ENCODE data around the gene GLRB. TPM values are rescaled to one million over a fixed set of nuclear protein-coding genes. Genes with fewer than 3 reads are reported as not detected.
A peak's percentile ranks its signal among the peaks of the same experiment; 100 is the strongest.

Gene GLRB
- total RNA-seq, 1 donor from 2014 or later: 2.9 TPM

DNA sequence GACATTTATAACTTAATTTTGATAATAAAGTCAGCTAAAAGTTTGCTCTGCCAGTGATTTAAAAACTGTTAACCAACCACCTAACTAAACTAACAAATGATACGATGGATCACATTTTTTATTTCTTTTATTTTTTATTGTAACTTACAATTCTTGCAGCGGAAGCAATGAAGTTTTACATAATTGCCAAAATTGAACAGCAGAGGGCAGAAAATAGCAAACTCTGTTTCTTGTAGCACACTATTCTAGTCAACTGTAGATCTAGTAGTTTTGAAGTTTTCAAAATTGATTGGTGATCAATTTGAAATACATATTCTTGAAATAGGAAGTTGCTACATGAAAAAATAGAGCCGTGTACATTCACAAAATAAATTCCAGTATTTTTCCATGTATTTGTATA, 141.8 kb downstream of the GLRB start:
- no peaks in the 10 kb centered on the region for H3K9me3 ChIP-seq
- H3K27me3 ChIP-seq: peaks cover 10% of the 10 kb centered on the region
- no peak for TF ChIP-seq POLR2AphosphoS5 (IDR thresholded peaks at IDR 0.05; ENCODE audit: insufficient read depth in 1 of 2, low read depth in 1 of 2)
- TF ChIP-seq, protein P1, sequence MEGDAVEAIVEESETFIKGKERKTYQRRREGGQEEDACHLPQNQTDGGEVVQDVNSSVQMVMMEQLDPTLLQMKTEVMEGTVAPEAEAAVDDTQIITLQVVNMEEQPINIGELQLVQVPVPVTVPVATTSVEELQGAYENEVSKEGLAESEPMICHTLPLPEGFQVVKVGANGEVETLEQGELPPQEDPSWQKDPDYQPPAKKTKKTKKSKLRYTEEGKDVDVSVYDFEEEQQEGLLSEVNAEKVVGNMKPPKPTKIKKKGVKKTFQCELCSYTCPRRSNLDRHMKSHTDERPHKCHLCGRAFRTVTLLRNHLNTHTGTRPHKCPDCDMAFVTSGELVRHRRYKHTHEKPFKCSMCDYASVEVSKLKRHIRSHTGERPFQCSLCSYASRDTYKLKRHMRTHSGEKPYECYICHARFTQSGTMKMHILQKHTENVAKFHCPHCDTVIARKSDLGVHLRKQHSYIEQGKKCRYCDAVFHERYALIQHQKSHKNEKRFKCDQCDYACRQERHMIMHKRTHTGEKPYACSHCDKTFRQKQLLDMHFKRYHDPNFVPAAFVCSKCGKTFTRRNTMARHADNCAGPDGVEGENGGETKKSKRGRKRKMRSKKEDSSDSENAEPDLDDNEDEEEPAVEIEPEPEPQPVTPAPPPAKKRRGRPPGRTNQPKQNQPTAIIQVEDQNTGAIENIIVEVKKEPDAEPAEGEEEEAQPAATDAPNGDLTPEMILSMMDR (IDR thresholded peaks at IDR 0.05): no peak
- TF ChIP-seq POLR2A (IDR thresholded peaks at IDR 0.05): no peak
- H3K4me1 ChIP-seq: peaks cover 11% of the 10 kb centered on the region
- H3K36me3 ChIP-seq: no peaks in the 10 kb centered on the region
- intact Hi-C loops (cut with DNase I): loop anchor here (10.0 kb wide), 1 partner anchor 767 kb away; no protein-coding TSS in a partner anchor
- no peak for DNase-seq (ENCODE audit: extremely low spot score in 2 of 2)
- H3K4me3 ChIP-seq: no peak overlapping the region
- H3K27ac ChIP-seq: no peak overlapping the region

DNA sequence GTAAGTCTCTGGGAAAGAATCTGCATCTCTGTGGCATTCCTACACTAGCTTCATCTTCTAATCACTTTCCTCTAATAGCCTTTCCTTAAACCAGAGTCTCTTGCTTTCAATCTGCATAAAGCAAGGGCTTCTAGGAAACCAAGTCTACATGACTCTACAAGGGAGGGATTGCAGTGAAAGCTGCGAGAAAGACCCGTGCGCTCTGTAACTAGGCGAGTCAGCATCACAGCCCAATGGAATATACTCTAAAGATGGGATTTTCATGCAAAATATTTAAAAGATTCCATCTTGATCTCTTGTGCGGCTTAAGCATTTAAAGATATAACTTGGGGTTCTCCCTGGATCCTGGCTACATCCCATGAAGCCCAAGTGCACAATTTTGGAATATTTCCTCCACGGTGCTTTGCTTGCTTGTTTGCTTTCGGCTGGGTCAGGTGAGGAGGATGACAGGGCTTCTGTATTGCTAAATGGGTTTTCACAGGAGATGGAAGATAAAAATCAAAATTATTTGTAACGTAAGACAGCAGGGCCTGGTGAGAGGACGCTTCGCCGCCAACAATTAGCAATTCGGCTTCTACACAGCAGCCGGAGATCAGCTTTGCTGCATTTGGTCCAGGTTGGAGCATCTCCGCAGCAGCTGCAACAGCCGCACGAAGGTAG, 143.9 kb downstream of the GLRB start:
- no peak for DNase-seq (ENCODE audit: extremely low spot score in 2 of 2)
- intact Hi-C loops (cut with DNase I): loop anchor here (10.0 kb wide), 1 partner anchor 765 kb away; no protein-coding TSS in a partner anchor
- H3K36me3 ChIP-seq: no peaks in the 10 kb centered on the region
- TF ChIP-seq POLR2AphosphoS5 (IDR thresholded peaks at IDR 0.05; ENCODE audit: insufficient read depth in 1 of 2, low read depth in 1 of 2): no peak
- no peak for TF ChIP-seq POLR2A (IDR thresholded peaks at IDR 0.05)
- TF ChIP-seq, protein P1 (IDR thresholded peaks at IDR 0.05): no peak
- H3K9me3 ChIP-seq: no peaks in the 10 kb centered on the region
- peaks cover 12% of the 10 kb centered on the region for H3K4me1 ChIP-seq
- peak overlapping the region in 1 of 2 donors; percentile 37 for H3K4me3 ChIP-seq
- peaks cover 13% of the 10 kb centered on the region for H3K27me3 ChIP-seq
- no peak overlapping the region for H3K27ac ChIP-seq

DNA sequence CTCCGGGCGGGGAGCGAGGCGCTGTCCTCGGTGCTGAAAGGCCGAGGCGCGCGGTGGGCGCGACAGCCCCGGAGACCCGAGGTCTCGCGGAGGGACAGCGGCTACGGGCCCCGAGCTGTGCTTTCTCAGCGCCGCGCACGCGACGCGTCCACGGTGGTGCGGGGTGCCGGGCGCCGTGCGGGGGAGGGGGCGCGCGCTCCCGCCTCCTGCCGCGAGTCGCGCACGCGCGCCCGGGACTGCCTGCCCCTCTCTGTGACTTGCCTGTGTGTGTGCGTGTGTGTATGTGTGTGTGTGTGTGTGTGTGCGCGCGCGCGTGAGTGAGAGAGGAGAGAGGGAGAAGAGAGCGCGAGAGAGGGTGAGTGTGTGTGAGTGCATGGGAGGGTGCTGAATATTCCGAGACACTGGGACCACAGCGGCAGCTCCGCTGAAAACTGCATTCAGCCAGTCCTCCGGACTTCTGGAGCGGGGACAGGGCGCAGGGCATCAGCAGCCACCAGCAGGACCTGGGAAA, 144.5 kb downstream of the GLRB start, which contains the start of gene GRIA2:
Gene GRIA2, plus strand, starts transcription at position 358 of the 511 bp plus-strand sequence. CDS start 315 bp downstream, outside the sequence.
- H3K27ac ChIP-seq: no peak within 1 kb of the TSS
- intact Hi-C loops (cut with DNase I): no loop called here

DNA sequence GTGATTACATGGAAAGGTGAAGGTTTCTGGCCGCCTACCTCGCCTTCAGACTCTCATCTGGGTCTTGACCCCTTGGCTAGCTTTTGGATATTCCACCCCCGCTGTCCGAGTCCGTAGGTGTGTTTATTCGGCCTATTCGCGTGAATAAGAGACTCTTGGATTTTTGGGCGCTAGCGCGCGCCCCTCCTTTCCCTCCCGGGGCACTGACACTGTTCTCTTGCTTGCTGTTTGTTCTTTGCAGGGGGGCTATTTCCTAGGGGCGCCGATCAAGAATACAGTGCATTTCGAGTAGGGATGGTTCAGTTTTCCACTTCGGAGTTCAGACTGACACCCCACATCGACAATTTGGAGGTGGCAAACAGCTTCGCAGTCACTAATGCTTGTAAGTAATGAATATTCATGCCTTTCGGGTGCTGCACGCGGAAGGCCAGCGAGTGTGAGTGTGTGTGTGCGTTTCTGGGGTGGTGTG, 145.5 kb downstream of the GLRB start:
- Histone ChIP-seq H3K36me3 (no peaks in the 10 kb centered on the region), H3K27ac (no peak overlapping the region), H3K27me3 (peaks cover 13% of the 10 kb centered on the region), H3K9me3 (no peaks in the 10 kb centered on the region), H3K4me3 (no peak overlapping the region), H3K4me1 (peaks cover 12% of the 10 kb centered on the region)
- DNase-seq (ENCODE audit: extremely low spot score in 2 of 2): no peak
- intact Hi-C loops (cut with DNase I): no loop called here
- TF ChIP-seq POLR2A (IDR thresholded peaks at IDR 0.05) (no peak), POLR2AphosphoS5 (IDR thresholded peaks at IDR 0.05; ENCODE audit: insufficient read depth in 1 of 2, low read depth in 1 of 2) (no peak)
- TF ChIP-seq, protein P1 (IDR thresholded peaks at IDR 0.05): no peak

More for the DNA sequence above, 144.5 kb downstream of the GLRB start, which contains the start of gene GRIA2:
- no peaks in the 10 kb centered on the region for H3K9me3 ChIP-seq
- no peak for TF ChIP-seq POLR2A (IDR thresholded peaks at IDR 0.05)
- TF ChIP-seq, protein P1 (IDR thresholded peaks at IDR 0.05): no peak
- TF ChIP-seq POLR2AphosphoS5 (IDR thresholded peaks at IDR 0.05; ENCODE audit: insufficient read depth in 1 of 2, low read depth in 1 of 2): no peak
- H3K36me3 ChIP-seq: no peaks in the 10 kb centered on the region
- H3K27me3 ChIP-seq: peaks cover 13% of the 10 kb centered on the region
- no peak for DNase-seq (ENCODE audit: extremely low spot score in 2 of 2)
- H3K4me3 ChIP-seq: peak within 1 kb of the TSS in 1 of 2 donors; percentile 37
- H3K4me1 ChIP-seq: peaks cover 12% of the 10 kb centered on the region

Small RNA genes within 50 kb of the gene (small RNA-seq; reads per million reads assigned to genes)
- gene RF00019: not detected
- gene RNU6-582P: not detected

Other genes starting within 250 kb of the GLRB start
- 19.4 TPM for gene PDGFC, start 104.4 kb upstream of the GLRB start, total RNA-seq
- 0.49 TPM for gene GRIA2, start 144.6 kb downstream of the GLRB start, total RNA-seq